Panc1 (cell line): Measurements from ENCODE around the gene BST2. TPM values are rescaled to one million over a fixed set of nuclear protein-coding genes. Genes with fewer than 3 reads are reported as not detected.

Experiments
- ATAC-seq: fragments of 200-7000 bp; cut with Tn5 transposase; 2 replicates; pipeline ENCODE4 v1.9.1; 2020; ENCODE audit warnings: mild to moderate bottlenecking, moderate library complexity
- BruUV-seq: library from RNA; stranded (reverse); fragments of 400-500 nt; replicated peaks from 2 replicates; lab custom pipeline; 2021; lab: Mats Ljungman, UMichigan
- CTCF ChIA-PET: fragments of 300-600 bp; sonication (Branson Sonifier 250); formaldehyde crosslinking; loops from one replicate; lab custom pipeline; 2022; ENCODE audit warnings: antibody characterized with exemption; lab: Charles Lee
- POLR2A ChIA-PET: fragments of 300-600 bp; sonication (Branson Sonifier 250); formaldehyde crosslinking; loops from one replicate; lab custom pipeline; 2022; ENCODE audit warnings: antibody characterized with exemption; lab: Charles Lee
- DNase-seq: peaks from one replicate; pipeline ENCODE4 v3.0.0-alpha.2; 2010; ENCODE audit warnings: low read depth, low spot score
- H3K27ac ChIP-seq: 2 replicates; pipeline ENCODE4 v1.5.1; 2011; ENCODE audit warnings: mild to moderate bottlenecking, low read length, inconsistent platforms
- H3K27me3 ChIP-seq: fragments of 200-500 bp; sonication (Bioruptor generic); 2 replicates; pipeline ENCODE4 v1.6.0; 2014; ENCODE audit warnings: low read length, inconsistent platforms; ENCODE audit not compliant: control insufficient read depth, insufficient read depth
- H3K36me3 ChIP-seq: fragments of 200-500 bp; sonication (Bioruptor generic); 2 replicates; pipeline ENCODE4 v1.5.1; 2014; ENCODE audit warnings: inconsistent platforms, mild to moderate bottlenecking, low read length, moderate library complexity; ENCODE audit not compliant: control insufficient read depth, insufficient read depth
- H3K4me1 ChIP-seq: 2 replicates; pipeline ENCODE4 v1.5.1; 2011; ENCODE audit warnings: inconsistent platforms, mild to moderate bottlenecking, low read length, moderate library complexity; ENCODE audit not compliant: control insufficient read depth, insufficient read depth
- H3K4me3 ChIP-seq, 2 experiments: 2 replicates each; pipeline ENCODE4 v1.5.1; 2011 to 2012; ENCODE audit warnings: low read depth in 2 of 2, low read length in 2 of 2, mild to moderate bottlenecking in 2 of 2, inconsistent platforms in 1 of 2, moderate library complexity in 1 of 2
- H3K9me3 ChIP-seq: fragments of 200-500 bp; sonication (Bioruptor generic); 2 replicates; pipeline ENCODE4 v1.5.1; 2014; ENCODE audit warnings: low read depth, mild to moderate bottlenecking, inconsistent platforms, low read length, moderate library complexity; ENCODE audit not compliant: control insufficient read depth, insufficient read depth
- CTCF ChIP-seq: fragments of 450-650 bp; IDR thresholded peaks from 2 replicates; pipeline ENCODE4 v1.5.1; 2017; ENCODE audit warnings: mild to moderate bottlenecking
- POLR2AphosphoS5 ChIP-seq: IDR thresholded peaks from 2 replicates; pipeline ENCODE4 v1.6.1; 2012; ENCODE audit warnings: mild to moderate bottlenecking, low read depth, low read length, moderate library complexity
- REST ChIP-seq, 2 experiments: IDR thresholded peaks; 2 replicates each; pipeline ENCODE4 v1.6.1; 2011 to 2012; ENCODE audit warnings: low read depth in 2 of 2, control low read depth in 1 of 2, low read length in 1 of 2, mild to moderate bottlenecking in 1 of 2, moderate library complexity in 1 of 2; ENCODE audit not compliant: insufficient read depth in 1 of 2
- SIN3A ChIP-seq: IDR thresholded peaks from 2 replicates; pipeline ENCODE4 v1.6.1; 2012; ENCODE audit warnings: low read depth, mild to moderate bottlenecking, low read length, moderate library complexity, borderline replicate concordance; ENCODE audit not compliant: insufficient read depth
- TCF7L2 ChIP-seq: IDR thresholded peaks from 2 replicates; pipeline ENCODE4 v1.6.1; 2011; ENCODE audit warnings: mild to moderate bottlenecking, low read depth, low read length, inconsistent platforms
- in situ Hi-C: cut with HindIII; loops from 2 replicates; pipeline ENCODE4 v1.10.0; 2016; ENCODE audit warnings: low sequenced_read_pairs, low pct_unique_long_range_greater_than_20kb
- intact Hi-C: fragments of 100-400 bp; cut with micrococcal nuclease; formaldehyde crosslinking; loops from one replicate; pipeline ENCODE4 v1.10.0; 2022; ENCODE audit not compliant: unreplicated experiment
- total RNA-seq: library from RNA; stranded (reverse); gene quantifications from one replicate; pipeline ENCODE4 v1.2.1, GENCODE V29; 2021; ENCODE audit not compliant: unreplicated experiment

The BST2 gene
- total RNA-seq, 1 experiment from 2014 or later, result 11.8 TPM

- H3K36me3 ChIP-seq, result no peaks in the 10 kb centered on the region
- TF ChIP-seq POLR2AphosphoS5, result no peak
- no peak for TF ChIP-seq SIN3A
- TF ChIP-seq CTCF, result no peak
- ChIA-PET CTCF (interaction anchor here (0.6 to 1.1 kb wide), 3 partner anchors 31 to 159 kb away, joined by 3 to 8 read pairs (median 4); no protein-coding TSS in a partner anchor), POLR2A (no interaction called here)
- H3K9me3 ChIP-seq, result no peaks in the 10 kb centered on the region
- peak; percentile 32 for ATAC-seq
- H3K27ac ChIP-seq, result no peak overlapping the region
- in situ Hi-C loops (no loop called here), intact Hi-C loops (no loop called here)
- DNase-seq, result no peak
- H3K4me1 ChIP-seq, result no peaks in the 10 kb centered on the region
- peak overlapping the region in 1 of 2 experiments; percentile 36; a peak in 2 of 4 replicates for H3K4me3 ChIP-seq
- BruUV-seq, result no TSS peak
- H3K27me3 ChIP-seq, result no peaks in the 10 kb centered on the region
These were observed 42.3 kb upstream of the BST2 start for GRCh38 chr19:17447704-17448130.

DNA sequence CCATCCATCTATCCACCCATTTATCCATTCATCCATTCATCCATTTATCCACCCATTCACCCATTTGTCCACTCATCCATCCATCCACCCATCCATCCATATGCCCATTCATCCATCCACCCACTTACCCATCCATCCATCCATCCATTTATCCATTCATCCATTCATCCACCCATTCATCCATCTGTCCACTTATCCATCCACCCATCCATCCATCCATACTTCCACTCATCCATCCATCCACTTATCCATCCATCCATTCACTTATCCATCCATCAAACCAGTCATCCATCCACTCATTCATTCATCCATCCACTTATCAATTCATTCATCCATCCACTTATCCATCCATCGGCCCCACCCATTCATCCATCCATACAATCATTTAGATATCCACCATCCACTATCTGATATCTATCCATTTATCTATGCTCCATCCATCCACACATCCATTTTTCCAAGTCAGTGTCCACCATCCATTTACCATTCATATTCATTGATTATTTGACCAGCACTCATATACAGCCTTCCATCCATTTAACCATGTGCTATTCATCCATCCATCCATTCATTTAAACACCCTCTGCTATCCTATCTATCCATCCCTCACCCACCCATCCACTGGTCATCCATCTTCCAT lies 40.2 kb upstream of the BST2 start:
- ChIA-PET CTCF (no interaction called here), POLR2A (interaction anchor here (0.7 kb wide), 1 partner anchor 47 kb away, joined by 3 read pairs; no protein-coding TSS in a partner anchor)
- TF ChIP-seq REST (IDR thresholded peaks at IDR 0.05; ENCODE audit: insufficient read depth in 1 of 2, low read depth in 2 of 2, low read length in 1 of 2) (no peak), SIN3A (no peak), POLR2AphosphoS5 (no peak), TCF7L2 (no peak), CTCF (no peak)
- no peaks in the 10 kb centered on the region for H3K4me1 ChIP-seq
- H3K9me3 ChIP-seq, result no peaks in the 10 kb centered on the region
- no TSS peak for BruUV-seq
- H3K27ac ChIP-seq, result no peak overlapping the region
- no peaks in the 10 kb centered on the region for H3K27me3 ChIP-seq
- no peak overlapping the region for H3K4me3 ChIP-seq
- no peaks in the 10 kb centered on the region for H3K36me3 ChIP-seq
- intact Hi-C loops (no loop called here), in situ Hi-C loops (no loop called here)
- DNase-seq (no peak), ATAC-seq (no peak)
